PC-3 (cell line): ENCODE data around the gene TCEA2.

Experiments used
- CTCF ChIP-seq: fragments of 300-600 bp; sonication (generic); conservative IDR thresholded peaks from 2 replicates; pipeline ENCODE4 v1.5.1; 2017; ENCODE audit warnings: antibody characterized with exemption, low read depth, mild to moderate bottlenecking, low read length
- EZH2 ChIP-seq: fragments of 300-600 bp; sonication (generic); IDR thresholded peaks from one replicate; pipeline ENCODE4 v1.6.1; 2017; ENCODE audit warnings: antibody characterized with exemption, mild to moderate bottlenecking, low read length; ENCODE audit not compliant: unreplicated experiment

GRCh38 chr20:64035933-64036345 is 27.1 kb upstream of the TCEA2 start, which contains the start of gene C20orf204:
- no peak for TF ChIP-seq CTCF
- no peak for TF ChIP-seq EZH2
